ENCODE measurements around the gene ULK2.
"Not testable (repeated sequence)": the region's sequence is repeated elsewhere in the genome, so short reads cannot be mapped to it uniquely, and the experiment has no call there.

The ULK2 gene

DNA sequence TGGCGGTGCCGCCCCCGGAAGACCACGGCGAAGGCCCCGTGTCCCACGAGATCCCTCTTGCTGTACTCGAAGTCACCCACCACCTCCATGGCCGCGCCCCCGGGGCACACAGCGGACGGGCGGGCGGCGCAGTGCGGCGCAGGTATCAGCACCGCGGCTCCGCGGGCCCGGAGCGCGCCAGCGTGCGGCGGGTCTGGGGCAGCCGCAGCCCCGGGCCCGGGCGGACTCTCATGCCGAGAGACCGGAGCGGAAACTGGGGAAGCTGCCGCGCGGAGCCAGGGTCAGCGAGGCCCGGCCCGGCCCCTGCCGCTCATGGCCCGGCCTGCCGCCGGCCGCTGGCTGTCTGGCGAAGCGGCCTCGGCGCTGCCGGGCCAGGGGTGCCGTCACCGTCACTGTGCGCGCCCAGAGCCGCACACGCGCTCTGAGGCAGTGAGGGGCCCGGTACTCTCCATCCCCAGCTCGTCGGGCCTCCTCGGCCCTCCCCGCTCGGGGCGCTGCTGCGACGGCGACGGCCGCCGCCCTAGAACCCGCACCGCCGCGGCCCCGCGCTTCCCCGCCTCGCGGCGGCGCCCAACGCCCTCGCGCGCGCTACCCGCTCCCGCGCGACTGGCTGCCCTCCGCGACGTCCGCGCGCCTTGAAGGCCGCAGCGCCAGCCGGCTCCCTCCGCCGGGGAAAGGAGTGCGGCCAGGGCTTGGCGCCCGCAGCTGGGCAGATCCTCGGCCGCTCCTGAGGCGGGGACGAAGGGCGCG, at the start of gene ULK2:
Gene ULK2 (minus strand): TSS at position 608 of the 750 bp plus-strand sequence. CDS start 519 bp downstream, at position 89.
- H3K9me3 Mint-ChIP-seq (ENCODE audit: low read depth) = no peaks in the 10 kb centered on the region
- H3K27ac Mint-ChIP-seq = peak within 1 kb of the TSS; percentile 34
- no peaks in the 10 kb centered on the region for H3K36me3 Mint-ChIP-seq
- H3K4me3 Mint-ChIP-seq = peak within 1 kb of the TSS; percentile 79
- H3K27me3 Mint-ChIP-seq = no peaks in the 10 kb centered on the region
- peaks cover 37% of the 10 kb centered on the region for H3K4me1 Mint-ChIP-seq (ENCODE audit: low read depth)

DNA sequence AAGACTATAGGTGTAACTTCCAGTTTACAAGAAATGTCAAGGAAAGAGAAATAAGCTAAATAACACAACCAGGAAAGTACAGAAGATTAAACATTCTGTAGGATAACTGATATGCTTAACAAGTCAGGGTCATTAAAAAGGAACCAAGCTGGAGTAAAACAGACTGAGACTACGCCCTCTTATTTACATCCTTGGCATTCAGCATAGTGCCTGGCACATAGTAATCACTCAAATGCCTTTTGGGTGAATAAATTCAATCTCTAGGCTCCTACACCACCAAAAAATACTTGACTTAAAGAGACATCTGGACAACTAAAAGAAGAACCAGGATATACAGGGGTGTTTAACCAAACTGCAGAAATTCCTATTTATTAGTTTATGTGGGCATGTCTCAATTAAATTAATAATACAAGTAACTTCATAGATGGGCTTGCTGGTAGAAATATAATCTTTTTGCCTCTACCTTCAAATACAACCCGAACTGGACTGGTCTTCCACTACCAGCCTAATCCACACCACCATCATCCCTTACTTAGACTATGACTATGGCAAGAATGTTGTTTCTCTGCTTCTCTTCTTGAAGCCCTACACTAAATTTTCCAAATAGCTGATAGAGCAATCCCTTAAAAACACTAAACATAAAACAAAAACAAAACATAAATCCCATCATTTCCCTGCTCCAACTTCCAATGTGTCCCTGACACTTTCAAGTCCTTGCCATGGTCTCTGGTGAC, 47.7 kb upstream of the ULK2 start:
- Mint-ChIP-seq H3K36me3 (peaks cover 6% of the 10 kb centered on the region), H3K9me3 (ENCODE audit: low read depth) (no peaks in the 10 kb centered on the region), H3K27me3 (no peaks in the 10 kb centered on the region), H3K4me1 (ENCODE audit: low read depth) (peaks cover 4% of the 10 kb centered on the region), H3K27ac (peak overlapping the region; percentile 37), H3K4me3 (no peak overlapping the region)

DNA sequence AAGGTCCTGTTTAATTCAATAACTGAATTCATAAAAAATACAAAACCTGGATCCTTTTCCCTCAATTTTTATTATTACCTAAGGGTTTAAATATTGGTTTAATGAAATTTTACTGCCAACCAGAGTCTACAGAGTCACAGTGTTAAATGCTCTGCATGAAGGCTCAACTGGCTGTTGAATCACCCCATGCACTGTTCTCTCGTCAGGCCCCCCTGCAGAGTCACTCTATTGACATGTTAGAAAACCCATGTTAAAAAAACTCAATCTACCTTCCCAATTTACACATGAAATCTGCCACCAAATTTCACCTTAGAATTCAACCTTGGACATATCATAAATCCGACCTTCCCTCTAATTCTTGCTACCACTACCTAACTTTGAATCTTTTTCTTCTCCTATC, 43.3 kb upstream of the ULK2 start:
- H3K4me3 Mint-ChIP-seq = no peak overlapping the region
- H3K4me1 Mint-ChIP-seq (ENCODE audit: low read depth) = peaks cover 7% of the 10 kb centered on the region
- no peak overlapping the region for H3K27ac Mint-ChIP-seq
- no peaks in the 10 kb centered on the region for H3K9me3 Mint-ChIP-seq (ENCODE audit: low read depth)
- no peaks in the 10 kb centered on the region for H3K27me3 Mint-ChIP-seq
- H3K36me3 Mint-ChIP-seq = peaks cover 11% of the 10 kb centered on the region

DNA sequence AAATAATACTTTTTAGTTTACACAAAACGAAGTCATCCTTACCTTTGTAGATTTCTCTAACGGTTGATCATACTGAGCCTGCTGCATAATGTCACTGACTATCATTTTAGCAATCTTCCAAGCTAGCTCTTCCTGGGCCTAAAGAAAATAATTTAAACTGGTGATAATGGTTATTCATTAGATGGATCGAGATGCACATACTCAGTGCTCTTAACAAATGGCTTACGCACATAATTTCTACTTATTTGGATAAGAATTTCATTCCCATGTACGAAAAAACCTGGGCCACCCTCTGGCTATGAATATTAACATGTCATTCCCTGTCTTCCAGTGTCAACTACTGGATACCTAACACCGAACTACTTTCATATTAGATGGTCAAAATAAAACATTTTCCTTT, 41.4 kb upstream of the ULK2 start:
- H3K36me3 Mint-ChIP-seq = peaks cover 8% of the 10 kb centered on the region
- no peaks in the 10 kb centered on the region for H3K9me3 Mint-ChIP-seq (ENCODE audit: low read depth)
- no peak overlapping the region for H3K27ac Mint-ChIP-seq
- no peak overlapping the region for H3K4me3 Mint-ChIP-seq
- peaks cover 4% of the 10 kb centered on the region for H3K4me1 Mint-ChIP-seq (ENCODE audit: low read depth)
- no peaks in the 10 kb centered on the region for H3K27me3 Mint-ChIP-seq

DNA sequence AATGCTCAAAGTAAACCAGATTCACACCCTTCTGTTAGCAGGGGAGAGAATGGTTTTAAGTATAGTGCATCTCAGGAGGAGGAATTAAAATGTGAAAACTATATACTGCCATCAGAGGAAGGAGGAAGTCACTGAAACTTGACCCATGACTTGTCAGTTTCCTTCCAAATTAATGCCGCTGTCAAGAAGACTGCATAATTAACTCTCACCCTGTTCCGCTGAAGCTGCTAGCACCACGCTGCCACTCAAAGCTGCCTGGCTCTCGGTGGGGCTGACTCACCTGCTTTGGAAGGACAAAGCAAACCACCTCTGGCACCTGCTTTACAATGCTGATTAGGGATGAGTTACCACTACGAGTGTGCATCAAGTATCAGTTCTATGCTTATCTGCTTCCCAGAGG, 37.8 kb upstream of the ULK2 start:
- Mint-ChIP-seq H3K27me3 (no peaks in the 10 kb centered on the region), H3K36me3 (peaks cover 13% of the 10 kb centered on the region), H3K4me1 (ENCODE audit: low read depth) (peaks cover 6% of the 10 kb centered on the region), H3K4me3 (no peak overlapping the region), H3K9me3 (ENCODE audit: low read depth) (no peaks in the 10 kb centered on the region), H3K27ac (no peak overlapping the region)

DNA sequence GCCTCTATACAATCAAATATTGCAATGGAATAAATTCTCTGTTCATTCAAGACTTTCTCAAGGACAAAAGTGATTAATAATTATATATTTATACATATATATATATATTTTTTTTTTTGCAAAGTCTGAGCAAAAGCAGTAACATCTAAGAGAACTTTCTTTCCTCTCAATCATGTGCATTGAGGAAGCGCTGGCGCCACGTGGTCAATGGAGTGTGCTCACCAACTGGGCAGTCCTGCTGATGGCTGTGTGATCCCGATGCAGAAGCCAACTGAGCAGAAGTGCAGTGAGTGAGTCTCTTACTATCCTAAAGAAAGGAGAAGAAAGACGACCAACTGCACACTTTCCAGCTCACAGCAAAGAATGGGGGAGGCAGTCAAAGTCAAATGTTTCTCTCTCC, 37.2 kb upstream of the ULK2 start:
- Mint-ChIP-seq H3K4me1 (ENCODE audit: low read depth) (peaks cover 6% of the 10 kb centered on the region), H3K27ac (no peak overlapping the region), H3K27me3 (no peaks in the 10 kb centered on the region), H3K36me3 (peaks cover 13% of the 10 kb centered on the region), H3K9me3 (ENCODE audit: low read depth) (no peaks in the 10 kb centered on the region), H3K4me3 (no peak overlapping the region)

DNA sequence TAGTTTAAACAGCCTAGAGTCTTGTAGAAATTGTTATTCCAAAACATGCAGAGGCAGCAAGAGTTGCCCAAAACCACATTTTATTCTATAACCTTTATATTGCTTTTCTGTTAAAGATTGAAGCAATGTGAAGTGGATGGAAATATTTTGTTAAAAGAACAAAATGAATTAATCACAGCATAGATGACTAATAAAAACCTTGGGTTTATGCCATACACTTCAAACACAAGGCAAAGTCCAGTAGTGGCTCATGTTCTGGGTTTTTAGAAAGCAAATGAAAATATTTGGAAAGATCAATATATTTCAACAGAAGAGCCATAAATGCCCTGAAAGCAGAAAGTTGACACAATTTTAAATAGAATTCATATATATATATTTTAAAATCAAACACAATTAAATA, 36.7 kb upstream of the ULK2 start:
- peaks cover 11% of the 10 kb centered on the region for H3K36me3 Mint-ChIP-seq
- no peak overlapping the region for H3K27ac Mint-ChIP-seq
- H3K4me1 Mint-ChIP-seq (ENCODE audit: low read depth) = peaks cover 4% of the 10 kb centered on the region
- no peaks in the 10 kb centered on the region for H3K27me3 Mint-ChIP-seq
- H3K4me3 Mint-ChIP-seq = no peak overlapping the region
- no peaks in the 10 kb centered on the region for H3K9me3 Mint-ChIP-seq (ENCODE audit: low read depth)

DNA sequence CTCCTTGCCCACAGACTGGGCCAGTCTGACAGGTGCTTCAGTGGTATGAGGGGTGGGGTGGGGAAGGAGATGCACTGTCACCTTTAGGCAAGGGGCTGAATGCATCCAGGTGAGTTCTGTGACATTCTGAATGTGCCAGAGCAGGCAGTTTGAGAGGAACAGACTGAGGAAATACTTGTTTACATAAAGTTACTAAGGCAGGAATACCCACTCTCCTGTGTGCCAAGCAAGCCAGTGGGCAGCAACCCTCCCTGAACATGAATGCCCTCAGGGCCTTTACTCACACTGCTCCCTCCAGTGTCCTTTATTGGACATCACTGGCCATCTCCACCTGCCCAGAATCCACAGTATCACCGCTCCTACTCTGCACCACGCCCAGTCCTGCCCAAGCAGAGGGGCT, 33.1 kb upstream of the ULK2 start:
- Mint-ChIP-seq H3K4me1 (ENCODE audit: low read depth) (peaks cover 11% of the 10 kb centered on the region), H3K27me3 (no peaks in the 10 kb centered on the region), H3K36me3 (peaks cover 5% of the 10 kb centered on the region), H3K9me3 (ENCODE audit: low read depth) (no peaks in the 10 kb centered on the region), H3K4me3 (no peak overlapping the region), H3K27ac (no peak overlapping the region)

DNA sequence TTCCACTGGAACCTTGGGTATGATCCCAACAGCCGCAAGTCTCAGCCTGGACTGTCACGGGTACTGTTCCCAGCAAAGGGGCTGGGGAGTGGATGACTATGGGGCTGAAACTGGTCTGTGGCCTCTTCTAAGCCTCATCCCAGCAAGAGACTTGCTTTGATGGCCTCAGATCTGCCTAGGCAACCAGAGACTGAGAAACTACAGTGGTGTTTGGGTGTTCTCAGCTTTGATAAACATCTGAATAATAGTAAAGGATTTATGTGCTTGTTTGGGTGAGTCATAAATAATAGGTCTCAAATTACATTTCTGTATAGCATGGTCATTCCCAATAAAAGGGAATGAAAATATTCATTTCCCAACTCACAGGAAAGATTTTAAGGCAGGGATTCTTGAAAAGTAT, 30.2 kb upstream of the ULK2 start:
- Mint-ChIP-seq H3K4me1 (ENCODE audit: low read depth) (peaks cover 9% of the 10 kb centered on the region), H3K4me3 (no peak overlapping the region), H3K27ac (no peak overlapping the region), H3K9me3 (ENCODE audit: low read depth) (no peaks in the 10 kb centered on the region), H3K36me3 (no peaks in the 10 kb centered on the region), H3K27me3 (no peaks in the 10 kb centered on the region)

DNA sequence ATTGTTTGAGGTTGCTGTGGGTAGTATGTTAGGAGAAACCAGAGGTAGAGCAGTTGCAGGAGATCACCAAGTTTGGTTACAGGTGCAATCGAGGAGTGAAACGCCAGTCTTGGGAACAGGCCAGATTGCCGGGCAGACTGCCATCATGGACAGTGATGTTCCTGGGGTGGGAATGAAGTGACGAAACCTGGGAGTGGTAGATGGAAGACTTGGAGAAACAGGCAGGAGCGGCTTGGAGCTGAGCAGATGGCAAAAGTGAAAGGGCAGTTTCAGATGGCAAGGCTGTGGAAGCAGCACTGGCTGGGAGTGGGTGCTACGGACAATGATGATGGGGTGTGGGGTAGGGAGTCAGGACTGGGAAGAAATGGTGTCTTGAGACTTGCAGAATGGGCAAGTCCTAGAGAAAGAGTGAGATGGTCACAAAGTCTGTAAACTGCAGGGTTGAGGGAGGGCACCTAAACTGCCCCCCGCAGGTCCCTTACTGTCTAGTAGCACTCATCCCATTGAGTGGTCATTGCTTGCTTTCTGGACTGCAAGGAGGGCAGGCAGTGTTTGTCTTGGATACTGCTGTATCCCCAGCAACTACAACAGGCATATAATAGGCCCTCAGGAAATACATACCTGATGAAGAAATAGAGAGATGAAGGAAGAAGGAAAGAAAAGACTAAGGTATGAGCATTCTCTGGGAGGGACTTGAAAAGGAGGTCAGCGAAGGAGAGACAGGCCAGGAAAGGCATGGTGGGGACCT, 29.5 kb upstream of the ULK2 start:
- Mint-ChIP-seq H3K9me3 (ENCODE audit: low read depth) (no peaks in the 10 kb centered on the region), H3K36me3 (no peaks in the 10 kb centered on the region), H3K27ac (peak overlapping the region; percentile 7), H3K4me3 (no peak overlapping the region), H3K27me3 (no peaks in the 10 kb centered on the region), H3K4me1 (ENCODE audit: low read depth) (peaks cover 9% of the 10 kb centered on the region)

DNA sequence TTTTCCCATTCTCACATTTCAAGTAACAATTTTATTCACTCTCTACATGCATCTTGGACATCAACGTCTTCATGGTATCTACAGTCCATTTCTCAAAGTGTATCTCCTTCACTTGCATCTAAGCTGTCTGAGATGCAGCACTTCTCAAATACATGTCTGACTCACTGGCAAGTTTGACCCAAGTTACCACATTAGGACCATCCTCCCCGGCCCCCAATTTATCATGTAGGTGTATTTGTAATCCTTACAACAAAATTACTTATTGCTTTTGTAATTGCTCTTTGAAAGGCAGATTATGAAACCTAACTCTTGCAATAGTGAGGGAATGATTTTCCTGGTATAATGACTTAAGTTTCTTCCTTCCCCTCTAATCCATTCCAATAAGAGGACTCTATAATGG, 28.9 kb upstream of the ULK2 start:
- Mint-ChIP-seq H3K27ac (peak overlapping the region; percentile 7), H3K36me3 (no peaks in the 10 kb centered on the region), H3K27me3 (no peaks in the 10 kb centered on the region), H3K4me1 (ENCODE audit: low read depth) (peaks cover 9% of the 10 kb centered on the region), H3K4me3 (no peak overlapping the region), H3K9me3 (ENCODE audit: low read depth) (no peaks in the 10 kb centered on the region)

DNA sequence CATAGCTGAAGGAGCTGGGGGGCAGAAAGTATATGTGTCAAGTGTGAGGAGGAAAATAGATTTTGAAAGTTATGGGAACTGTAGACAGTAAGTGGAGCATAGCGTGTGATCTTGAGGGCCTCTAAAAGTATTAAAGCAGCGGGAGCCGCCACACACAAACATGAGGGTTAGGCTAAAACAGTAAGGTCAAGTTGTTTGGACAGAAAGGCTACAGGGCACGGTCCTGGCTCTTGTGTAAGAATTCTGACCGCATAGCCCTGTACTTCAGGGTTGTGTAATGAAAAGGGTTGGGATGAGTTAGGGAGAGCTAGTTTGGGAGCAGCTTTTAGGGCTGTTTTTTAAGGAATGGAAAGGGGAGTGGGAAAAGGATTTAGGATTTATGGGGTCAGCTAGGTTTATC, 22.8 kb upstream of the ULK2 start:
- H3K27ac Mint-ChIP-seq; H3K36me3 Mint-ChIP-seq; H3K27me3 Mint-ChIP-seq; H3K4me1 Mint-ChIP-seq (ENCODE audit: low read depth); H3K4me3 Mint-ChIP-seq; H3K9me3 Mint-ChIP-seq (ENCODE audit: low read depth): not testable (repeated sequence)

DNA sequence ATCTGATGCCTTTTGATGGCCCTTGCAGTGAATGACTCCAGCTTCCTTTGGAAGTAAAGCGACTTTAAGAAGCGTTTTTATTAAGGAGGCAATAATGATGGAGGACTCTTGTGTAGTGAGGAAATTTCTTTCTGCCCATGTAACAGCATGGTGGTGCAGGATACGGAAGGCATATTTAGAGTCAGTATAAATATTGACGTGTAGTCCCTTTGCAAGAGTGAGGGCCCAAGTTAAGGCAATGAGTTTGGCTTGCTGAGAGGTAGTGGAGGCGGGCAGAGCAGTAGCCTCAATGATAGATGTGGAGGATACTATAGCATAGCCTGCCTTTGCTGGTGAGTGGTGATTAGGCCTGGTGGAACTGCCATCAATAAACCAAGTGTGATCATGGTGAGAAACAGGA, 22.3 kb upstream of the ULK2 start:
- not testable (repeated sequence) for H3K27me3 Mint-ChIP-seq; H3K36me3 Mint-ChIP-seq; H3K9me3 Mint-ChIP-seq (ENCODE audit: low read depth)

DNA sequence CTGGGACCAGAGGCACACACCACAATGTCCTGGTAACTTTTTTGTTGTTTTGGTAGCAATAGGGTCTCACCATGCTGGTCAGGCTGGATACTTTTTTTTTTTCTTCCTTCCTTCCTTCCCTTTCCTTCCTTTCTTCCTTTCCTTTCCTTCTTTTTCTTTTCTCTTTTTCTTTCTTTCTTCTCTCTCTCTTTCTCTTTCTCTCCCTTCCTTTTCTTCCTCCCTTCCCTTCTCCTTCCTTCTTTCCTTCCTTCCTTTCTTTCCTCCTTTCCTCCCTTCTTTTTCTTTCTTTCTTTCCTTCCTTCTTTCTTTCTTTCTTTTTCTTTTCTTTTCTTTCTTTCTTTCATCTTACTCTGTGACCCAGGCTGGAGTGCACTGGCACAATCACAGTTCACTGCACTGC, 18.4 kb upstream of the ULK2 start:
- Mint-ChIP-seq H3K4me3 (no peak overlapping the region), H3K36me3 (no peaks in the 10 kb centered on the region), H3K27ac (no peak overlapping the region), H3K4me1 (ENCODE audit: low read depth) (peaks cover 5% of the 10 kb centered on the region), H3K27me3 (no peaks in the 10 kb centered on the region), H3K9me3 (ENCODE audit: low read depth) (no peaks in the 10 kb centered on the region)

More for the DNA sequence above, 22.3 kb upstream of the ULK2 start:
- H3K4me1 Mint-ChIP-seq (ENCODE audit: low read depth); H3K27ac Mint-ChIP-seq; H3K4me3 Mint-ChIP-seq: not testable (repeated sequence)

DNA sequence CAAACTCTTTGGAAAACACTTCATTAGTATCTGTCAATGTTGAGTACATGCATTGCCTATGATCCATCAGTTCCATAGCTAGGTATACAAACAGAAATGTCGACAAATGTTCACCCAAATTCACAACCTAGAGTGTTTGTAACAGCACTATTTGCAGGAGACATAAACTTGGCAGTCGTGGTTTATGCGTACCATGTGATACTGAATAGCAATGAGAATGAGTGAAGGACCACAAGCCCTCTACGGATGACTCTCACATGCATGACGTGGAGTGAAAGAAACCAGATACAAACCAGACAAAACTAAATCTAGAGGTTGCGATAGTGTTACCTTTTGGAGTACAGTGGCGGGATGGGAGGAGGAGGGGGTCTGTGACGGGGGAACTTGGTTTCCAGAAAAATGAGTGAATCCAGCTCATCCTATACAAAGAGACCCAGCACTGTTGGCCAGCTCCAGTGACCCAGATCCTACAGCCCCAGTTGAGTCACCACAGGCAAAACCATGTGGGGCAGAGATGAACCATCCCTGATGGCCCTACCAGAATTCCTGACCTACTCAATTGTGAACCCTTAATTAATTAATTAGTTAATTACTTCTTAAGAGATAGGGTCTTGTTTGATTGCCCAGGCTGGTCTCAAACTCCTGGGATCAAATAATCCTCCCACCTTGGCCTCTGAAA, 15.9 kb upstream of the ULK2 start:
- no peaks in the 10 kb centered on the region for H3K9me3 Mint-ChIP-seq (ENCODE audit: low read depth)
- no peak overlapping the region for H3K27ac Mint-ChIP-seq
- H3K4me3 Mint-ChIP-seq = no peak overlapping the region
- H3K27me3 Mint-ChIP-seq = no peaks in the 10 kb centered on the region
- H3K4me1 Mint-ChIP-seq (ENCODE audit: low read depth) = peaks cover 19% of the 10 kb centered on the region
- H3K36me3 Mint-ChIP-seq = no peaks in the 10 kb centered on the region
